HG02852 (cell line): ENCODE data around the gene PHC1.
"Not testable (repeated sequence)": the region's sequence is repeated elsewhere in the genome, so short reads cannot be mapped to it uniquely, and the experiment has no call there.

ENCODE experiments used
- ATAC-seq: cut with Tn5 transposase; IDR thresholded peaks from one replicate; pipeline ENCODE4 v1.9.1; 2021; ENCODE audit warnings: mild to moderate bottlenecking, moderate library complexity; ENCODE audit not compliant: unreplicated experiment

PHC1 gene

DNA sequence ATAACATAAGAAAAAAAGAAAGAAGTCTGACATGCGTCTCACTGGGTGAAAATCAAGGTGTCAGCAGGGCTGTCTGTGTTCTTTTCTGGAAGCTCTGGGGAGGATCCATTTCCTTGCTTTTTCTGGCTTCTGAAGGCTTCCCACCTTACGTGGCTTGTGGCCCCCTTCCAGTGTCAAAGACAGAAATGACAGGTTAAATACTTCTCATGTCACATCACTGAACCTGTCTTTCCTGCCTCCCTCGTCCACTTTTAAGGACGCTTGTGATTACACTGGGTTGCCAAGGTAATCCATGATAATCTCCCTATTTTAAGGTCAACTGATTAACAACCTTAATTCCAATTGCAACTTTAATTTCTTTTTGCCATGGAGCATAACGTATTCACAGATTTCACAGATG lies 4.6 kb upstream of the PHC1 start:
- no peak for ATAC-seq

DNA sequence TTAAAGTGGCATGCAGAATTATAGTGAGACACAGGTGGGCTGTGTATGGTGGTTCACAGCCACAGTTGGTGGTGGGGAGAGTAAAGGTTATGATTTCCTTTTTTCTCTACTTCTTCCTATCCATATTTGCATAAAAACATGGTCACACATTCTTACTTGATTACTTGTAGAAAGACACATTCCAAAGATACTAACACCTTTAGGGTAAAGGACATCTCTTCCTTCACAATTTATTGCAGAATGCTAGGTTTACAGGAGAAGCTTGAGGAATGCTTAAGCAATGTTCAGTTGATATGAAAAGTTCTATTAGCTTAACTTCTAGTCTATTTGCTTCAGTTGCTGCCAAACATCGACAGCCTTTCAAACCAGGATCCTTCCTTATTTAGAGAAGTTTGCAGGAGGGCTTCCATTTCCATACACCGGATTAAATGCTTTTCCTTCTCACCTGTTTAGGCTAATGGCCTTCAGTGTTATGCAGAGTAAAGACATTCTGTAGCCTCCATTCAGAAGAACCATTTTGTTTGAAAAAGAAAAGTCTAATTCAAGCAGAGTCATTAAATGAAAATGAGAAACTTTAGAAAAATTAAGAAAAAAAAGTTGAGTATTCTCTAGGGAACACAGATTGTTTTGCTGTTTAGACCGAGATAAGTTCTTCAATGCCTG lies 2.6 kb upstream of the PHC1 start:
- no peak for ATAC-seq

GRCh38 chr12:8912914-8913313 lies 1.4 kb upstream of the PHC1 start:
- ATAC-seq = no peak

- ATAC-seq = no peak
These were observed 642 bp upstream of the PHC1 start for GRCh38 chr12:8913702-8914032.

GRCh38 chr12:8914716-8915526 lies 612 bp downstream of the PHC1 start:
- ATAC-seq = peak; percentile 83

GRCh38 chr12:8916154-8916553 lies 1.8 kb downstream of the PHC1 start:
- no peak for ATAC-seq

GRCh38 chr12:8917031-8917430 lies 2.7 kb downstream of the PHC1 start:
- no peak for ATAC-seq

DNA sequence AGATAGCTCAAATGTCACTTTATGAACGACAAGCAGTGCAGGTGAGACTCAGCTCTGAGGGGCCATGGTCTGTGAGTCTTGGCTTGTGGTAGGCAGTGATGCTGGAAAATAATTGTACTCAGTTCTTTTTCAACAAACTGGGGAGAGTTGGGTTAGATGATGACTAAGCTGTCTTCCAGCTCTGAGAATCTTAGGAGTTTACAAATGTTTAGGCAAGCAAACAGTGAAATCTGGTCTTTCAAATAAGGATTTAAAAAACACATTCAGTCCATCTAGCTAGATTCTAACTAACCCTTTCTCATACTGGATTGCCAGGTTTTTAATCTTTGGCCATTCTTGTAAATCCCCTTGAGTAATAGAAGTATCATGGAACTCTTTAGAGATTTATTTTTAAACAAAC lies 3.4 kb downstream of the PHC1 start:
- ATAC-seq = no peak

- ATAC-seq = not testable (repeated sequence)
These were observed 5.3 kb downstream of the PHC1 start for GRCh38 chr12:8919643-8920042.

DNA sequence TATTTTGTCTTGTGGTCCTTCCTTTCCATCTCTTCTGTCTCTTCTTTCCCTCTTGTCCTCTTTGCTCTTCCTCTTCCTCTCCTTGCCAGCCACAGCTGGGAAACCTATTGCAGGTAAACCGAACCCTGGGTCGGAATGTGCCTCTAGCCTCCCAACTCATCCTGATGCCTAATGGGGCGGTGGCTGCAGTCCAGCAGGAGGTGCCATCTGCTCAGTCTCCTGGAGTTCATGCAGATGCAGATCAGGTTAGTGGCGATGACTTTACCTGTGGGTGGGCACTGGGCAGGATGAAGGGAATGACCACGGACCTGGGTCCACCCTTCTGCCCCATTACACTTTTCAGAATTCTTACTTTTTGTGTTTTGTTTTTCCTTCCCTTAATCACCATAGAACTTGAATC lies 8.2 kb downstream of the PHC1 start:
- ATAC-seq = no peak

- ATAC-seq = not testable (repeated sequence)
These were observed 16.5 kb downstream of the PHC1 start for GRCh38 chr12:8930655-8931323.

- not testable (repeated sequence) for ATAC-seq
These were observed 18.2 kb downstream of the PHC1 start for GRCh38 chr12:8932464-8932863.

DNA sequence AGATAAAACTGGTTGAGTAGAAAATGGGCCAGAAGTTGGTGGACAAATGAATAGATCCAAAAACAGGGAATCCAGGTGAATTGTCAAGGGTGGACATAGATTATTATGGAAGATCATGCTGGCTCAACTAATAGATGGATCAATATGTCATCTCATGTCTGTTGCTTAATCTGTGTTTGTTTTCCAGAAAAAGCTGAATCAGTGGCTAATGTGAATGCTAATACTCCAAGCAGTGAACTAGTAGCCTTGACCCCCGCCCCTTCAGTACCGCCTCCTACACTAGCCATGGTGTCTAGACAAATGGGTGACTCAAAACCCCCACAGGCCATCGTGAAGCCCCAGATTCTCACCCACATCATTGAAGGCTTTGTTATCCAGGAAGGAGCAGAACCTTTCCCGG lies 19.8 kb downstream of the PHC1 start:
- ATAC-seq = not testable (repeated sequence)

DNA sequence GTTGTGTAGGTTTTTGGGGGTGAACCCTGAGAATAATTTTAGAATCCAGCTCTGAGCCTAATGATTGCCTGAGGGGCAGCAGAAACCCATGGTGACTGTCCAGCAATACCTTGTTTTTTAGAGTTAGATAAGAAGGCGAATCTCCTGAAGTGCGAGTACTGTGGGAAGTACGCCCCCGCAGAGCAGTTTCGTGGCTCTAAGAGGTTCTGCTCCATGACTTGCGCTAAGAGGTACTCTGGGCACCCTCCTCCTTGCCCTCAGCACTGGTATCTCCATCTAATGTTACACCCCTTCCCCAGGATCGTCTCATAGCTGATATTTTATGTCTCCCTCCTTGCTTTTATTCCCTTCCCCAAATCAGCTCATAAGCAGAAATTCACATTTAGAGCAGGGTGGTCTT lies 22.4 kb downstream of the PHC1 start:
- no peak for ATAC-seq

DNA sequence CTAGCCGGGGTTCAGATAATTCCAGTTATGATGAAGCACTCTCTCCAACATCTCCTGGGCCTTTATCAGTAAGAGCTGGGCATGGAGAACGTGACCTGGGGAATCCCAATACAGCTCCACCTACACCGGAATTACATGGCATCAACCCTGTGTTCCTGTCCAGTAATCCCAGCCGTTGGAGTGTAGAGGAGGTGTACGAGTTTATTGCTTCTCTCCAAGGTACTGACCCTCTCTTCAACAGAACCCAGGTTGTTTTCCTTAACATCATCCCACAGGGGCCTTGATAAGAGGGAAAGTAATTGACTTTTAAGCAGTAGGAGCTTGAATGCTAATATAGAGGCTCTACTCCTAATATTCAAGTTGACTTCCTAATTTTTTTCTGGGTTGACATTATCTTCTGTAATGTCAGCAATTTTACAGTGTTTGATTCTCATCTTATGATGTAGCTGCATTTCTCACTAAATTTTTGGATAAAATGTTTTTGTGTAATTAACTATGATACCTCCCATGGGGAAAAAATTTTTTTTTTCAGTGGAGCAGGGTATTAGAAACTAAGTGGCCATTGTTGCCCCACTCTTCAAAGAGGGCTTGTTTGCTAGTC lies 23.6 kb downstream of the PHC1 start:
- ATAC-seq = not testable (repeated sequence)

DNA sequence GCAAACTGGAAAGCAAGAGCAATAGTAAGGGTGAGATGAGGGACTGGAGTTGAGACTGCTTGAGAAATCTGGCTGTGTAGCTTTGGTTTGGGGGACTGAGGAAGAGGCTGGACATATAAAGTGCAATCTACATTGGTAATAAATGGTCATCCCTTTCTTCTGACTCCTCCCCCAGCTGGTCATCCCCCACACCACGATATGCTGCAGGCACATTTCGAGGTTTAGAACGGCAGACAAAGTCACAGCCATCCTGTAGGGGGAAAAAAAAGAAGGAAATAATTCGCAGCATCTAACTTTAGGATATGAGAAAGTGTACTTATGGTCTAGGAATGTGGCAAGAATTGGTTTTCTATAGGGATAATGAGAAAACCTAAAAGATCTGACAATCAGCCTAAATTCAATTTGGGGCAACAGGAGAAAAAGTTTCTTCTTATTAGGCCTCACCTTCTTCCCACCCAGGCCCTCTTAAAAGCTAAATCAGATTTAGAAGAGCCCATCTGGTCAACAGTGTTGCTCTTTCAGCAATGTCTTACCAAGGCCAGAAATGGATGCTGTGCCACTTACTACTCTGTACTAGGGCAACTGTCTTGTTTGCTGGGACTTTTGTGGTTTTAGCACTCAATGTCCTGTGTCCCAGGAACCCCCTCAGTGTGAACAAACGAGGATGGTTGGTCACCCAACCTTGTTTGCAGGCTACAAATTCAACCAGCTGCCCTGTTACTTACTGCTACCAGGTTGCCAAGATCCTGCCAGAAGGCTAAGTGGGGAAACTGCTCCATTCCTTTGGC lies 27.6 kb downstream of the PHC1 start:
- ATAC-seq = no peak

DNA sequence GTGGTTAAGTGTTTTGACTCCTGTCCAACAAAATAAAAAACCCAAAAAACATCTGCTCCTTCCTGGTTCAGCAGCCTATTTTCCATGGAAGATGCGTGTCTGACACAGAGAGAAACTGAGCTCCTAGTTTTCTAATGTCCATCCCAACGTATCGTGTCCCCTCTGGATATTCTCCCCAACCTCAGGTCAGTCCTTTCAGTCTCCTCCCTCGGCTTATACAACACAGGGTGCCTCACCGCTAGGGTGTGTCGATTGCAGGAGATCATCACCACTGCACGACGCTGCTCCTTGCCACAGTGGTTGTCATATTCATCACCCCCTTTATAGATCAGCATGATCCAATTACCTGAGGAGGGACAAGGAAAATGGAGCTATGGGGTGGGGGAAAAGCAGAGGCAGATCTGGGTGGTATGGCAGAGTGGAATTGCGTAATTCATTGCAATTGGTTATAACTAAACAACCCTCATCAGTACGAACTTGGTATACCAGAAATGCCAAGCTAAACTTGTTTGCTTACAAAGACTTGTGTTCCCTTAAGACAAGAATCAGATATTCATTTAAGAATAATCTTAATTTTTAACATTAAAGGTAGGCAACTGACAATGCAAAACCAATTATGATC lies 29.4 kb downstream of the PHC1 start:
- ATAC-seq = no peak

DNA sequence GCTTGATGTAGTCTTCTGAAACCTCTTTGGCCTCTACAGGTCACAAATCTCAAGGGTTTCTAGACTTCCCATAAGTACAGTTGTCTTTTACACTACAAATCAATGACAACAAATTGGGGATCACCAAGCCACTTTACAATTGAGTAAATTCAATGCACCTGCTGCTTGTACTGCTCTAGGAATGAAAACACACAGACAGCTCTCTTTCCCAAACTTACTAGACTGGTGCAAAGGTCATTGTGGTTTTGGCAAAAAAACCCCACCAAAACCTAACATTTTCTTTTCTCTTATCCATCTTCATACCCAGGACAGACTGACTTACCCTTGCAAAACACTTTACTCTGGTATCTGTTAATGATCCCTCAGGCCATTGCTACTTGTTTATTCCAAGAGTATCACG lies 32.4 kb downstream of the PHC1 start:
- ATAC-seq = no peak

GRCh38 chr12:8947737-8948136 lies 33.4 kb downstream of the PHC1 start:
- ATAC-seq = no peak

DNA sequence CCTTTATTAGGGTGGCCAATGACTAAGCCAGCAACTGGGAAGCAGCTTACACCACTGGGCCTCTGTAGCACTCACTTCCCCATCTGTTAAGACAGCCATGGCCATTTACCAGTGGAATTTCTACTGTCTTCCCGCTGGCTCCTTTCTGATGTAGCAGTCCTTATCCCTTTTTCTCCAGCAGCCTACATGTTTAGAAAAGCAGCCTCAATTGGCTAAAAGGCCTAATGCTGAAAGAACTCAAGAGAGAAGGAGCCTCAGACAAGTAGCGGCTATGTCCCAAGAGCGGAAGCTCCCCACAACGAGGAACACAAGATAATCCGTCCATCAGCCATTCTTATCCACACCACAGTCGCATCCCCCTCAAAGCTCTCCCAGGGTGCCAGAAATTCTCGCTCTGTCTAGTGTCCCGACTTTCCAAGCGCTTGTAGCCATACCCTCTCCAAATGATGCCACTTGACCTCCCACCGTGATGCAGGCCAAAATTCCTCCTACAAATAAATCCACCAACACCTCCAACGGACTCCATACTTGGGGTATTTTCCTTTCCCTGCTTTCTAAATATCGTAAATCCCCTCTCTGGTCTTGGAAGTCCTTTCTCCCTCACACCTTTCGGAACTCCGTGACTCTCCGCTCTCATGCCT lies 34.5 kb downstream of the PHC1 start:
- no peak for ATAC-seq
